GOT3 (cell line): ENCODE data around the gene ZNF711.
"Not testable (repeated sequence)": the region's sequence is repeated elsewhere in the genome, so short reads cannot be mapped to it uniquely, and the experiment has no call there.

Source experiments
- DNase-seq: peaks from one replicate; lab custom pipeline; 2025; ENCODE audit warnings: mixed read lengths; lab: John Stamatoyannopoulos, UW

The ZNF711 gene

DNA sequence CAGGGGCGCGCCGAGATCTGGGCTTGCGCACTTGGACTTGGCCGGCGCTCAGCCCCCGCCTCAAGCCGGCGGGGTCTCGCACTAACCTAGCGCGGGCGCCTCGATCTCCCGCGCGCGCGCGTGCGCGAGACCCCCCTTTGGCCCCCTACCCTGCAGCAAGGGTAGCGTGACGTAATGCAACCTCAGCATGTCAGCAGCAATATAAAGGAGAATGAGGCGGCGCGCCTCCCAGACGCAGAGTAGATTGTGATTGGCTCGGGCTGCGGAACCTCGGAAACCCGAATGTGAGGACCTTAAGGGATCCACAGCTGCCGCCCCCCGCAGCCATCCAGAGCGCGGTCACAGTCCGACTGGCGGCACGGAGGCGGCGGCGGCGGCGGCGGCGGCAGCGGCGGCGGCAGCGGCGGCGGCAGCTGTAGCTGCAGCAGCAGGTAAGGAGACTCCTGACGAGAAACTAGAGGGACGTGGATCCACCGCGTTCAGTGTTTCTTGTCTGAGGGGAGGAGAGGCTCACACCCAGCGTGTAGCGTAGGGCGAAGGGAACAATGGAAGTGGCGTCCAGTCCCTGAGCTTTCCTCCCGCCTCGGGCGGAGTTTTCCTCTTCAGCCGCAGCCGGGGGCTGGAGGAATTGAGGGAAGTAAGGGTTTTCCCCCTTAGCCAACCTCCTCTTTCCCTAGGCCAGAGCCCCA lies at the start of gene ZNF711, which contains the start of gene SATL1:
Gene ZNF711 (plus strand): TSS at position 231 of the 689 bp plus-strand sequence. CDS start 3,582 bp downstream, outside the sequence.
Gene SATL1 (minus strand): TSS at position 19 of the 689 bp plus-strand sequence. CDS start 134,811 bp downstream, outside the sequence.
- DNase-seq = no peak

DNA sequence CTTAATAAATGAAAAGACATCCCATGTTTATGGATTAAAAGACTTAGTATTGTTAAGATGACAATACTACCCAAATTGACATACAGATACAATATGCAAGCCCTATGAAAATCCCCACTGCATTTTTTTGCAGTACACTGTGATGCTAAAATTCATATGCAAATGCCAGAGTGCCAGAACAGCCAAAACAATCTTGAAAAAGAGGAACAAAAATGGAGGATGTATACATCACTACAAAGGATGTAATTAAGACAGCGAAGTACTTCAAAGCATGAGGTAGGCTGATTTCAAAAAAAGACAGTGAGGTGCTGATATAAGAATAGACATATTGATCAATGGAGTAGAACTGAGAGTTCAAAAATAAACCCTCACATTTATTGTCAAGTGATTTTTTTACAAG lies 47.5 kb upstream of the ZNF711 start:
- no peak for DNase-seq

DNA sequence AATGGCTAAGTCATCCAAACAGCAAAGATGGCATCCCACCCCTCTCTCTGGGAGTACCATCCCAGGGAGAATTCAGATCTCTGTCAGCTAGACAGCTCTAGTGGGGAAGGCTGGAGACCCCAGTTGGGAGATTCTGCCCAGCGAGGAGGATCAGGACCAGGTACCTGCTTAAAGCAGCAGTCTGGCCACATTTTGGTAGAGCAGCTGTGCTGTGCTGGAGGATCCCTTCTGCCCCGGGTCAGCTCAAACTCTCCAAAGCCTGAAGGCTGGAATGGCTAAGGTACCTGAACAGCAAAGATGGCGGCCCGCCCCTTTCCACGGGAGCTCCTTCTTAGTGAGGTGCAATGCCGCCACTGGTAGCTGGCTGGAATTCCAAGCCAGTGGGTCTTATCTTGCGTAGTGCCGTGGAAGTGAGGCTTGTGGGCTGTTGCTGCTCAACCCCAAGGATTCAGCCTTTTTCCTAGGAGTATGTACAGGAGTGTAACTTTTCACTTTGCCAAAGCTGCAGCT lies 40.3 kb upstream of the ZNF711 start:
- DNase-seq = no peak

DNA sequence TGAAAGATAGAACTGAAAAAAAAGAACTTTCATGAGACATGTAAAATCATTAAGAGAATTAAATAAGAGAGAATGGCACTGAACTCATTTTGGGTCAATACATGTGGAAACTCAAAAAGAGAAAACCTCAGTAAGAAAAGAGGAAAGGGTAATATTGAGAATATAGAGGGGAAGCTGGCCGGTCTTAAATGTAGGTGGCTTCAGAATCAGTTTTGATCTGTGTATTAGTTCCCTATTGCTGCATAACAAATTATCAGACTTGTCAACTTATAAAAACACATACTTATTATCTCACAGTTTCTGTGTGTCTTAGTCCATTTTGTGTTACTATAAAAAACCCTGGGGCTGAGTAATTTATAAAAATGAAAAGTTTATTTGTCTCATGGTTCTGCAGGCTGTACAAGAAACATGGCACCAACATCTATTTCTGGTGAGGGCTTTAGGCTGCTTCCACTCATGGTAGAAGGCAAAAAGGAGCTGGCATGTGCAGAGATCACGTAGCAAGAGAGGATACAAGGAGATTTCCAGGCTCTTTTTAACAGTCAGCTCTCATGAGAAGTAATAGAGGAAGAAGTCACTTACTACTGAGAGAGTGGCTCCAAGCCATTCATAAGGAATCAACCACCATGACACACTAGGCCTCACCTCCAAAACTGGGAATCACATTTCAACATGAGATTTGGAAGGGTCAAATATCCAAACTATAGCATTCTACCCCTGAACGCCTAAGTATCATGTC lies 29.8 kb upstream of the ZNF711 start:
- no peak for DNase-seq

GRCh38 chrX:85215946-85216345 lies 27.8 kb upstream of the ZNF711 start:
- no peak for DNase-seq

DNA sequence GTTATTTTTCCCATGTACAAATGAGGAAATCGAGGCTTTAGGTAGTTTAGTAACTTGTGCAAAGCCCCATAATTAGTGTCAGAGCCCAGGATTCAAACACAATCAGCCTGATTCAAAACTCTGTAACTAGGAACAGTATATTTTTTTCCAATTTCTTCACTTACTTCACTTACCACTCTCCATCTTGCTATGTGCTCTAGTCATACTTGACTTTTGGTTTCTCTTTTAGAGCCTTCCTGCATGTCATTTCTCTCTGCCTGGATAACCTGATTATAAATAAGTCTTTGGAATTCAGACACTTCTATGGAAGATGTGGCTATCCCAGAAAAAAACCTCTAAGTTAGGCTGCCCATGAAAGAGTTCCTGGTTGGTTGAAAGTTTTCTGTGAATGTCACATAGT lies 22.4 kb upstream of the ZNF711 start:
- DNase-seq = no peak

DNA sequence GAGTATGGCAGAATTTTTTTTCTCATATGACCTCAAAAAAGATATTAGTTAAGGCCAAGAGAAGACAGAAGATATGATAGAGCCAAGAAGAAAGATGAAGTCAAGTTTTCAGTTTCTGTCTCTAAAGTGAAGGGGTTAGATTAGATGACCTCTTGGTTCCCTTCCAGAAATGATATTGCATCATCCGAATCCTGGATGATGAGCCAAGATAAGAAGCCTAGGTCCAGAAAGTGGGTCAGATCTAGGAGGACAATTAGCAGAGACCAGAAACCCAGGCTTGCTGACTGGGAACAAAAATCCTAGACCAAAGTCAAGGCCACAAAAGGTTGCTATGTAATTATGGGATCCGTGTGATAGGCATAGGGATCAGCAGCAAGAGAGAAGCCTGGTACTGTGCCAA lies 20.4 kb upstream of the ZNF711 start:
- DNase-seq = no peak

- DNase-seq = no peak
Observed at GRCh38 chrX:85243155-85243554, 636 bp upstream of the ZNF711 start.

- no peak for DNase-seq
Observed at GRCh38 chrX:85244450-85245211, 840 bp downstream of the ZNF711 start.

GRCh38 chrX:85285286-85285685 lies 41.5 kb downstream of the ZNF711 start:
- not testable (repeated sequence) for DNase-seq

GRCh38 chrX:85288992-85289723 lies 45.4 kb downstream of the ZNF711 start:
- no peak for DNase-seq

DNA sequence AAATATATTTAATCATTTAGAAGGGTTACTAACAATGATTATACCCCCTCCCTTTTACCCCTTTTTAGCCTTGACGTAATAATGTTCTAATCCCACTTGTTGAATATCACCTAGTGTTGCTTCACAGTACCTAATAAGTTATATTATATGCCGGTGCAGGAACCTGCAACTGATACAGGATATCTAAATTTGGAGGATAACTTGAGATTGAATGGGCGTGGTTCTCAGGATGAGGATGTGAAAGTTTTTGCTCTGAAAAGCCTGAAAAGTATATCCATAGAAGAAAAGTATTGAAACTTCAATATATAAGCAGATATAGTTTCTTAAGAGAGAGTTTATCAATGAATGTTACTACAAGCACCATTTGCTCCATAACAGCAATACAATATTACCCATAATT lies 59.8 kb downstream of the ZNF711 start:
- DNase-seq = no peak

DNA sequence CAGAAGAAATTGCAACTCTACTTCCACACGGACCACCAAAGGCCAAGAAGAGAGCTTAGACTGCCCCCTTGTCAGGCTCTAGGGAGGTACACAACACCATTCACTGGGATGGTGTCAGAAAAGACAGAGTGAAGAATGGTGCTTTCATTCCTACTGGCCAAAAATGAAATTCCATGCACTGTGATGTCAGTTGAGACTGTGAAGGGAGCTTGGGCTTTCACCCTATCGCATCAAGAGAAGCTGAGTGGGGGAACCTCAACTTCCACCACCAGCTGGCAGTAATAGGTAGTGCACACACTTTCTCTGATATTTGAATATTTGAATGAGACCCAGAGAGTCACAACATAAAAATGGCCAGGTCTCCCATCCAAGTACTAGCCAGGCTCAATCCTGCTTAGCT lies 65.9 kb downstream of the ZNF711 start:
- DNase-seq = no peak

- DNase-seq = not testable (repeated sequence)
Observed at GRCh38 chrX:85311348-85311747, 67.6 kb downstream of the ZNF711 start.
